CD4-positive, alpha-beta memory T cell (primary cell): ENCODE data around the gene LDB3. TPM values are rescaled to one million over a fixed set of nuclear protein-coding genes. Genes with fewer than 3 reads are reported as not detected.

Experiments
- CTCF ChIA-PET: fragments of 350-600 bp; sonication (Branson Sonifier 250); formaldehyde crosslinking; loops from one replicate; lab custom pipeline; 2021; ENCODE audit warnings: inconsistent platforms; ENCODE audit not compliant: partially characterized antibody; lab: Charles Lee
- POLR2A ChIA-PET: fragments of 350-600 bp; sonication (Branson Sonifier 250); formaldehyde crosslinking; loops from one replicate; lab custom pipeline; 2021; ENCODE audit not compliant: partially characterized antibody; lab: Charles Lee
- DNase-seq, 5 donors: peaks; one replicate each; pipeline versions ENCODE4 v3.0.0 to v3.0.0-alpha.2; 2020 to 2022; ENCODE audit warnings: mixed read lengths in 1 of 5
- H3K27ac ChIP-seq: one replicate; pipeline ENCODE4 v1.7.0; 2013; ENCODE audit warnings: low read depth, low read length
- H3K27me3 ChIP-seq: 2 replicates; pipeline ENCODE4 v1.7.0; 2013; ENCODE audit warnings: mild to moderate bottlenecking, low read length, moderate library complexity; ENCODE audit not compliant: insufficient read depth
- H3K36me3 ChIP-seq: 2 replicates; pipeline ENCODE4 v1.7.0; 2013; ENCODE audit warnings: mild to moderate bottlenecking, low read length, moderate library complexity; ENCODE audit not compliant: insufficient read depth
- H3K4me1 ChIP-seq: 2 replicates; pipeline ENCODE4 v1.7.0; 2013; ENCODE audit warnings: mild to moderate bottlenecking, low read length, moderate library complexity; ENCODE audit not compliant: insufficient read depth
- H3K4me3 ChIP-seq, 2 donors: one replicate each; pipeline ENCODE4 v1.7.0; 2013; ENCODE audit warnings: low read length in 2 of 2, mild to moderate bottlenecking in 1 of 2
- H3K9me3 ChIP-seq, 2 donors: one replicate each; pipeline ENCODE4 v1.7.0; 2013; ENCODE audit warnings: low read length in 2 of 2, control low read depth in 1 of 2; ENCODE audit not compliant: control insufficient read depth in 1 of 2
- H3K27ac Mint-ChIP-seq, 7 donors: one replicate each; pipeline ENCODE4 v1.8.0; 2020 to 2021; ENCODE audit warnings: mixed read lengths in 7 of 7, mild to moderate bottlenecking in 6 of 7, inconsistent platforms in 3 of 7, moderate library complexity in 3 of 7
- H3K27me3 Mint-ChIP-seq, 2 donors: one replicate each; pipeline ENCODE4 v1.8.0; 2020 to 2021; ENCODE audit warnings: mixed read lengths in 2 of 2
- H3K36me3 Mint-ChIP-seq, 2 donors: one replicate each; pipeline ENCODE4 v1.8.0; 2020 to 2021; ENCODE audit warnings: mixed read lengths in 2 of 2, inconsistent platforms in 1 of 2, mild to moderate bottlenecking in 1 of 2
- H3K4me1 Mint-ChIP-seq, 4 donors: one replicate each; pipeline ENCODE4 v1.8.0; 2020 to 2021; ENCODE audit warnings: mixed read lengths in 4 of 4, mild to moderate bottlenecking in 1 of 4
- H3K4me3 Mint-ChIP-seq, 8 donors: one replicate each; pipeline ENCODE4 v1.8.0; 2020 to 2021; ENCODE audit warnings: mixed read lengths in 8 of 8, mild to moderate bottlenecking in 7 of 8, moderate library complexity in 6 of 8, inconsistent platforms in 3 of 8
- H3K9me3 Mint-ChIP-seq, 8 donors: one replicate each; pipeline ENCODE4 v1.8.0; 2020 to 2021; ENCODE audit warnings: mixed read lengths in 8 of 8, mild to moderate bottlenecking in 5 of 8, inconsistent platforms in 3 of 8, moderate library complexity in 1 of 8
- intact Hi-C: fragments of 100-400 bp; cut with micrococcal nuclease; formaldehyde crosslinking; loops from one replicate; pipeline ENCODE4 v1.15.1; 2023
- polyA plus RNA-seq, 2 donors: library from polyadenylated mRNA; unstranded; fragments of 300-500 nt; fragmentation: Illumina TruSeq; gene quantifications; one replicate each; pipeline ENCODE4 v1.2.3, GENCODE V29; 2021
- total RNA-seq, 2 experiments: library from RNA; stranded (reverse); gene quantifications; one replicate each; pipeline ENCODE4 v1.2.3, GENCODE V29; 2021

Gene LDB3
- total and polyA plus RNA-seq, 4 experiments from 2014 or later, result 0.08 TPM; not detected in 3

- peak overlapping the region in 2 of 7 donors; percentile 2 to 81 for H3K27ac Mint-ChIP-seq
- ChIA-PET POLR2A (no interaction called here), CTCF (no interaction called here)
- Histone ChIP-seq H3K27me3 (no peaks in the 10 kb centered on the region), H3K4me1 (no peaks in the 10 kb centered on the region), H3K9me3 (no peaks in the 10 kb centered on the region), H3K36me3 (no peaks in the 10 kb centered on the region), H3K4me3 (no peak overlapping the region), H3K27ac (no peak overlapping the region)
- H3K4me3 Mint-ChIP-seq, result no peak overlapping the region
- H3K36me3 Mint-ChIP-seq, result no peaks in the 10 kb centered on the region
- H3K9me3 Mint-ChIP-seq, result no peaks in the 10 kb centered on the region
- intact Hi-C loops, result no loop called here
- H3K27me3 Mint-ChIP-seq, result no peaks in the 10 kb centered on the region
- peaks cover 0 to 2% (median 0%) of the 10 kb centered on the region in 4 donors for H3K4me1 Mint-ChIP-seq
- DNase-seq, result peak in 1 of 5 donors; percentile 9
These were observed 5.7 kb downstream of the LDB3 start for GRCh38 chr10:86673827-86674581.

DNA sequence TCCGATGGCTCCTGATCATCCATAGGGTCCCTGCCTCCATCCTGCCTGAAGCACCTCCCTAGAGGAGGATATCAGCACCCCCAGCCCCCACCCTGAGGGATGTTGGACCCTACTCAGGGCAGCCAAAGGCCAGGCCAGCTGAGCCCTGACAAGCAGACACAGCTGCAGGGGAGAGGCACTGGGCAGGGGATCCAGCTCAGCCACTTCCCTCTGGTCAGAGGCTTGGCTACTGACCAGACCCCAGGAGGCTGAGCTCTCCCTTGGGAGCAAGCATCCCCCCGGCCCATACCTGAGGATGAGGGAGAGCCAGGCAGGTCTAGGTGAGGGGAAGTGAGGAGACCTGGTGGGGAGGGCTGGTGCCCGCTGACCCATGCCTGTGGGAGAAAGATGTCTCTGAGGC lies 6.6 kb downstream of the LDB3 start:
- H3K4me1 Mint-ChIP-seq, result peaks cover 0 to 2% (median 0%) of the 10 kb centered on the region in 4 donors
- DNase-seq, result no peak
- ChIA-PET CTCF (no interaction called here), POLR2A (interaction anchor here (0.6 kb wide), 1 partner anchor 11 kb away, joined by 3 read pairs; no protein-coding TSS in a partner anchor)
- no peaks in the 10 kb centered on the region for H3K9me3 Mint-ChIP-seq
- Histone ChIP-seq H3K36me3 (no peaks in the 10 kb centered on the region), H3K27ac (no peak overlapping the region), H3K4me1 (no peaks in the 10 kb centered on the region), H3K27me3 (no peaks in the 10 kb centered on the region), H3K4me3 (no peak overlapping the region), H3K9me3 (no peaks in the 10 kb centered on the region)
- H3K27me3 Mint-ChIP-seq, result peaks cover 0 to 1% of the 10 kb centered on the region in 2 donors
- H3K4me3 Mint-ChIP-seq, result no peak overlapping the region
- intact Hi-C loops, result no loop called here
- H3K36me3 Mint-ChIP-seq, result no peaks in the 10 kb centered on the region
- no peak overlapping the region for H3K27ac Mint-ChIP-seq

- H3K4me3 Mint-ChIP-seq, result no peak overlapping the region
- no peak overlapping the region for H3K27ac Mint-ChIP-seq
- CTCF ChIA-PET, result interaction anchor here (0.8 to 1.9 kb wide), 2 partner anchors 16 to 164 kb away, joined by 3 to 6 read pairs; no protein-coding TSS in a partner anchor
- H3K9me3 Mint-ChIP-seq, result no peaks in the 10 kb centered on the region
- no peaks in the 10 kb centered on the region for H3K4me1 ChIP-seq
- H3K27ac ChIP-seq, result no peak overlapping the region
- no peaks in the 10 kb centered on the region for H3K36me3 ChIP-seq
- POLR2A ChIA-PET, result no interaction called here
- H3K36me3 Mint-ChIP-seq, result no peaks in the 10 kb centered on the region
- H3K9me3 ChIP-seq, result no peaks in the 10 kb centered on the region
- peaks cover 0 to 5% of the 10 kb centered on the region in 2 donors for H3K27me3 Mint-ChIP-seq
- DNase-seq, result peak in 1 of 5 donors; percentile 6
- intact Hi-C loops, result no loop called here
- H3K4me3 ChIP-seq, result no peak overlapping the region
- H3K4me1 Mint-ChIP-seq, result peaks cover 0 to 2% (median 0%) of the 10 kb centered on the region in 4 donors
- H3K27me3 ChIP-seq, result no peaks in the 10 kb centered on the region
These were observed 9.1 kb downstream of the LDB3 start for GRCh38 chr10:86677374-86677773.

DNA sequence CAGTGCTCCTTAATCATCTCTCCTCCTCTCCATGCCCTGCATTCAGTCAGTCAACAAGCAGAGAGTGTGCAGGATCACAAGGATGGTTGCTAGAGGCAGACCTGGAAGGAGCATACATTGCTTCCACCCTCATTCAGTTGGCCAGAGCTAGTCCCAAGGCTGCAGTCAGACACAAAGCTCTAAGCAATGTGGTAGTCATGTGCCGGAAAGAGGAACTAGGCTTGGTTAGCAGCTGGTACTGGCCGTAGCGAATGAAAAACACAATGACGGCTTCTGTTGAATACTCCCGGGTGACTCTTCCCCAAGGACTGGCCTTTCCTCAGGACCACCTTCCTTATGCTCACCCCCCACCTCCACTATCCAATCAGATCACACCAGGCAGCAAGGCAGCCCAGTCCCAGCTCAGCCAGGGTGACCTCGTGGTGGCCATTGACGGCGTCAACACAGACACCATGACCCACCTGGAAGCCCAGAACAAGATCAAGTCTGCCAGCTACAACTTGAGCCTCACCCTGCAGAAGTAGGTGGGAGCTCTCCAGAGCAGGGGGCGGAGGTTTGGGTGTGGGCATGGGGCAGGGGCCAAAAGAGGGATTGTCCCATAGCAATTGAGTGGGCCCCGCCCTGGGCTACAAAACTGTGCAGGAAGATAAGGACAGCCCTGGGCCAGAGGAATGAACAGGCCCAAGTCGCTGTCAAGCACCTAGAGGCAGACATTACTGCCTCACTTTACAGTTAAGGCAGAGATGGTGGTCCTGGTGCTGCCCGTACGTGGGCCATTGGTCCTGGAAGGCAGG lies 10.9 kb downstream of the LDB3 start:
- no peak overlapping the region for H3K27ac ChIP-seq
- no peak overlapping the region for H3K4me3 Mint-ChIP-seq
- no peak overlapping the region for H3K4me3 ChIP-seq
- no peaks in the 10 kb centered on the region for H3K4me1 ChIP-seq
- H3K4me1 Mint-ChIP-seq, result peaks cover 0 to 2% (median 0%) of the 10 kb centered on the region in 4 donors
- CTCF ChIA-PET, result interaction anchor here (1.9 kb wide), 1 partner anchor 15 kb away, joined by 6 read pairs; no protein-coding TSS in a partner anchor
- no peaks in the 10 kb centered on the region for H3K9me3 ChIP-seq
- POLR2A ChIA-PET, result no interaction called here
- no peaks in the 10 kb centered on the region for H3K36me3 Mint-ChIP-seq
- H3K36me3 ChIP-seq, result no peaks in the 10 kb centered on the region
- peak in 1 of 5 donors; percentile 13 for DNase-seq
- no peaks in the 10 kb centered on the region for H3K27me3 ChIP-seq
- H3K27me3 Mint-ChIP-seq, result peaks cover 0 to 7% of the 10 kb centered on the region in 2 donors
- peak overlapping the region in 1 of 7 donors; percentile 7 for H3K27ac Mint-ChIP-seq
- intact Hi-C loops, result no loop called here
- H3K9me3 Mint-ChIP-seq, result no peaks in the 10 kb centered on the region

GRCh38 chr10:86681047-86681446 lies 12.7 kb downstream of the LDB3 start:
- no peaks in the 10 kb centered on the region for H3K4me1 ChIP-seq
- Mint-ChIP-seq H3K27me3 (peaks cover 3 to 11% of the 10 kb centered on the region in 2 donors), H3K27ac (no peak overlapping the region), H3K4me3 (no peak overlapping the region), H3K36me3 (no peaks in the 10 kb centered on the region), H3K9me3 (no peaks in the 10 kb centered on the region), H3K4me1 (peaks cover 0 to 2% (median 0%) of the 10 kb centered on the region in 4 donors)
- H3K36me3 ChIP-seq, result no peaks in the 10 kb centered on the region
- no peak overlapping the region for H3K4me3 ChIP-seq
- ChIA-PET CTCF (no interaction called here), POLR2A (no interaction called here)
- DNase-seq, result peak in 1 of 5 donors; percentile 7
- no peaks in the 10 kb centered on the region for H3K9me3 ChIP-seq
- no peaks in the 10 kb centered on the region for H3K27me3 ChIP-seq
- no peak overlapping the region for H3K27ac ChIP-seq
- intact Hi-C loops, result no loop called here

- Mint-ChIP-seq H3K27me3 (peaks cover 3 to 11% of the 10 kb centered on the region in 2 donors), H3K27ac (no peak overlapping the region), H3K36me3 (no peaks in the 10 kb centered on the region), H3K4me1 (peaks cover 0 to 2% (median 0%) of the 10 kb centered on the region in 4 donors), H3K4me3 (no peak overlapping the region), H3K9me3 (no peaks in the 10 kb centered on the region)
- no peaks in the 10 kb centered on the region for H3K9me3 ChIP-seq
- ChIA-PET CTCF (interaction anchor here (0.9 kb wide), 1 partner anchor 282 kb away, joined by 3 read pairs; no protein-coding TSS in a partner anchor), POLR2A (no interaction called here)
- H3K27ac ChIP-seq, result no peak overlapping the region
- H3K4me3 ChIP-seq, result no peak overlapping the region
- peak in 1 of 5 donors; percentile 5 for DNase-seq
- no peaks in the 10 kb centered on the region for H3K4me1 ChIP-seq
- no peaks in the 10 kb centered on the region for H3K27me3 ChIP-seq
- intact Hi-C loops, result no loop called here
- no peaks in the 10 kb centered on the region for H3K36me3 ChIP-seq
These were observed 13.5 kb downstream of the LDB3 start for GRCh38 chr10:86681722-86682386.
